ENCODE results near the gene RPS4Y1. TPM values are rescaled to one million over a fixed set of nuclear protein-coding genes. Genes with fewer than 3 reads are reported as not detected.

RPS4Y1 gene
- total RNA-seq, 1 experiment from 2014 or later, result 0.15 TPM

GRCh38 chrY:2887955-2888354 lies 46.6 kb downstream of the RPS4Y1 start:
- ChIA-PET CTCF (no interaction called here), POLR2A (no interaction called here)
- Histone ChIP-seq H3K4me1 (ENCODE audit: control insufficient read depth, insufficient read depth, low read length) (no peaks in the 10 kb centered on the region), H3K9me3 (ENCODE audit: control insufficient read depth, insufficient read depth, low read depth, low read length) (no peaks in the 10 kb centered on the region), H3K36me3 (ENCODE audit: control insufficient read depth, insufficient read depth, low read length) (no peaks in the 10 kb centered on the region), H3K27ac (ENCODE audit: low read length) (no peak overlapping the region), H3K4me3 (ENCODE audit: low read depth in 2 of 2, low read length in 2 of 2) (no peak overlapping the region), H3K27me3 (ENCODE audit: control insufficient read depth, insufficient read depth, low read length) (no peaks in the 10 kb centered on the region)
- intact Hi-C loops (cut with micrococcal nuclease; ENCODE audit: unreplicated experiment) (no loop called here), in situ Hi-C loops (cut with HindIII; ENCODE audit: low pct_unique_long_range_greater_than_20kb, low sequenced_read_pairs) (no loop called here)
- TF ChIP-seq POLR2AphosphoS5 (IDR thresholded peaks at IDR 0.05; ENCODE audit: low read depth, low read length) (no peak), TCF7L2 (IDR thresholded peaks at IDR 0.05; ENCODE audit: low read depth, low read length) (no peak), CTCF (IDR thresholded peaks at IDR 0.05) (no peak), REST (IDR thresholded peaks at IDR 0.05; ENCODE audit: insufficient read depth in 1 of 2, low read depth in 2 of 2, low read length in 1 of 2) (no peak), SIN3A (IDR thresholded peaks at IDR 0.05; ENCODE audit: borderline replicate concordance, insufficient read depth, low read depth, low read length) (no peak)
- DNase-seq (ENCODE audit: low read depth, low spot score), result no peak
- BruUV-seq (replicated peaks), result no TSS peak
- ATAC-seq, result no peak

GRCh38 chrY:2893471-2893870 lies 52.1 kb downstream of the RPS4Y1 start:
- no peak overlapping the region for H3K27ac ChIP-seq (ENCODE audit: low read length)
- intact Hi-C loops (cut with micrococcal nuclease; ENCODE audit: unreplicated experiment) (no loop called here), in situ Hi-C loops (cut with HindIII; ENCODE audit: low pct_unique_long_range_greater_than_20kb, low sequenced_read_pairs) (no loop called here)
- DNase-seq (ENCODE audit: low read depth, low spot score) (no peak), ATAC-seq (no peak)
- H3K4me3 ChIP-seq (ENCODE audit: low read depth in 2 of 2, low read length in 2 of 2), result no peak overlapping the region
- no peaks in the 10 kb centered on the region for H3K9me3 ChIP-seq (ENCODE audit: control insufficient read depth, insufficient read depth, low read depth, low read length)
- no TSS peak for BruUV-seq (replicated peaks)
- H3K36me3 ChIP-seq (ENCODE audit: control insufficient read depth, insufficient read depth, low read length), result no peaks in the 10 kb centered on the region
- ChIA-PET CTCF (no interaction called here), POLR2A (no interaction called here)
- TF ChIP-seq REST (IDR thresholded peaks at IDR 0.05; ENCODE audit: insufficient read depth in 1 of 2, low read depth in 2 of 2, low read length in 1 of 2) (no peak), CTCF (IDR thresholded peaks at IDR 0.05) (no peak), POLR2AphosphoS5 (IDR thresholded peaks at IDR 0.05; ENCODE audit: low read depth, low read length) (no peak), SIN3A (IDR thresholded peaks at IDR 0.05; ENCODE audit: borderline replicate concordance, insufficient read depth, low read depth, low read length) (no peak), TCF7L2 (IDR thresholded peaks at IDR 0.05; ENCODE audit: low read depth, low read length) (no peak)
- no peaks in the 10 kb centered on the region for H3K27me3 ChIP-seq (ENCODE audit: control insufficient read depth, insufficient read depth, low read length)
- no peaks in the 10 kb centered on the region for H3K4me1 ChIP-seq (ENCODE audit: control insufficient read depth, insufficient read depth, low read length)

All from Panc1 (cell line).